SK-N-SH (cell line): ENCODE measurements around the gene MAP7. TPM values are rescaled to one million over a fixed set of nuclear protein-coding genes. Genes with fewer than 3 reads are reported as not detected.

Source experiments
- CTCF ChIA-PET: fragments of 300-600, 350-600 bp; formaldehyde crosslinking; extraction: SDS; loops from one replicate; lab custom pipeline; 2021; lab: Yijun Ruan, JAX
- POLR2A ChIA-PET: fragments of 350-600 bp; sonication (Branson Sonifier 250); formaldehyde crosslinking; extraction: SDS; loops from one replicate; lab custom pipeline; 2020; ENCODE audit warnings: antibody characterized with exemption, inconsistent platforms; lab: Yijun Ruan, JAX
- DNase-seq: peaks from one replicate; pipeline ENCODE4 v3.0.0; 2012
- H2AFZ ChIP-seq: fragments of 200-600 bp; sonication (generic); 2 replicates; pipeline ENCODE4 v1.8.1; 2016; ENCODE audit warnings: antibody characterized with exemption, mild to moderate bottlenecking, low read depth
- H3F3A ChIP-seq: fragments of 200-600 bp; sonication (generic); replicated peaks from 2 replicates; pipeline ENCODE3; 2016; ENCODE audit warnings: antibody characterized with exemption, mild to moderate bottlenecking; ENCODE audit not compliant: insufficient read depth
- H3K27ac ChIP-seq, 2 experiments: fragments of 200-500 bp in 1 of 2; fragments of 200-600 bp in 1 of 2; sonication (Bioruptor generic) in 1 of 2; sonication (generic), shearing (Covaris generic) in 1 of 2; 2 replicates each; pipeline versions ENCODE4 v1.5.1 to v1.6.1; 2014 to 2016; ENCODE audit warnings: low read depth in 2 of 2, inconsistent platforms in 1 of 2, low read length in 1 of 2, mild to moderate bottlenecking in 1 of 2, mixed read lengths in 1 of 2
- H3K27me3 ChIP-seq: fragments of 200-600 bp; sonication (generic), shearing (Covaris generic); 2 replicates; pipeline ENCODE4 v1.6.1; 2016; ENCODE audit warnings: mixed run types; ENCODE audit not compliant: insufficient read depth
- H3K36me3 ChIP-seq, 2 experiments: fragments of 200-500 bp in 1 of 2; fragments of 200-600 bp in 1 of 2; sonication (Bioruptor generic) in 1 of 2; sonication (generic) in 1 of 2; replicated peaks in 1 of 2; 2 replicates each; pipeline versions ENCODE3 to v1.5.1; 2014 to 2016; ENCODE audit warnings: low read length in 1 of 2, mild to moderate bottlenecking in 1 of 2; ENCODE audit not compliant: insufficient read depth in 2 of 2, control insufficient read depth in 1 of 2
- H3K4me1 ChIP-seq, 2 experiments: fragments of 200-500 bp in 1 of 2; fragments of 200-600 bp in 1 of 2; sonication (Bioruptor generic) in 1 of 2; sonication (generic), shearing (Covaris generic) in 1 of 2; 2 replicates each; pipeline versions ENCODE4 v1.5.1 to v1.6.1; 2014 to 2016; ENCODE audit warnings: low read depth in 1 of 2, low read length in 1 of 2, mixed run types in 1 of 2; ENCODE audit not compliant: insufficient read depth in 2 of 2, control insufficient read depth in 1 of 2
- H3K4me2 ChIP-seq: fragments of 200-600 bp; sonication (generic), shearing (Covaris generic); 2 replicates; pipeline ENCODE4 v1.6.1; 2017; ENCODE audit warnings: mixed run types
- H3K4me3 ChIP-seq, 2 experiments: fragments of 200-500 bp in 1 of 2; fragments of 200-600 bp in 1 of 2; sonication (Bioruptor generic) in 1 of 2; sonication (generic), shearing (Covaris generic) in 1 of 2; 2 replicates each; pipeline versions ENCODE4 v1.5.1 to v1.8.1; 2014 to 2016; ENCODE audit warnings: low read depth in 2 of 2, inconsistent platforms in 1 of 2, low read length in 1 of 2, mild to moderate bottlenecking in 1 of 2, mixed read lengths in 1 of 2, moderate library complexity in 1 of 2
- H3K79me2 ChIP-seq: fragments of 200-600 bp; sonication (generic); 2 replicates; pipeline ENCODE4 v1.8.1; 2017; ENCODE audit warnings: mild to moderate bottlenecking; ENCODE audit not compliant: insufficient read depth
- H3K9ac ChIP-seq: fragments of 200-600 bp; sonication (generic); 2 replicates; pipeline ENCODE4 v1.6.1; 2017; ENCODE audit warnings: mixed run types
- H3K9me2 ChIP-seq: fragments of 200-600 bp; sonication (generic); 2 replicates; pipeline ENCODE4 v1.6.1; 2017; ENCODE audit warnings: mixed run types
- H3K9me3 ChIP-seq: fragments of 200-600 bp; sonication (generic); 2 replicates; pipeline ENCODE4 v1.6.1; 2017; ENCODE audit warnings: mixed run types, mild to moderate bottlenecking, moderate library complexity
- H4K20me1 ChIP-seq: fragments of 200-600 bp; sonication (generic); 2 replicates; pipeline ENCODE4 v1.6.1; 2017; ENCODE audit warnings: mild to moderate bottlenecking, mixed run types; ENCODE audit not compliant: insufficient read depth
- EP300 ChIP-seq, 2 experiments: IDR thresholded peaks; 2 replicates each; pipeline versions ENCODE4 v1.4.0 to v1.6.1; 2012; ENCODE audit warnings: borderline replicate concordance in 1 of 2, low read depth in 1 of 2, low read length in 1 of 2
- FOXJ3 ChIP-seq: sonication (generic); formaldehyde crosslinking; IDR thresholded peaks from 2 replicates; pipeline ENCODE4 v1.5.1; 2020; ENCODE audit warnings: mild to moderate bottlenecking, missing genetic modification reagents
- FOXM1 ChIP-seq: IDR thresholded peaks from 2 replicates; pipeline ENCODE4 v1.4.0; 2012; ENCODE audit warnings: low read depth, mild to moderate bottlenecking
- GABPA ChIP-seq: IDR thresholded peaks from 2 replicates; pipeline ENCODE4 v1.4.0; 2012; ENCODE audit warnings: low read depth, mild to moderate bottlenecking
- GATA2 ChIP-seq: sonication (generic); formaldehyde crosslinking; IDR thresholded peaks from 2 replicates; pipeline ENCODE4 v1.5.0; 2020; ENCODE audit warnings: mild to moderate bottlenecking, missing genetic modification reagents
- JUND ChIP-seq: IDR thresholded peaks from 2 replicates; pipeline ENCODE4 v1.4.0; 2012
- MXI1 ChIP-seq: IDR thresholded peaks from 2 replicates; pipeline ENCODE4 v1.6.1; 2012; ENCODE audit warnings: mild to moderate bottlenecking, low read depth, low read length, improper control_type of control experiment
- NFIC ChIP-seq: IDR thresholded peaks from 2 replicates; pipeline ENCODE4 v1.4.0; 2012; ENCODE audit warnings: borderline replicate concordance
- RXRA ChIP-seq: IDR thresholded peaks from 2 replicates; pipeline ENCODE4 v1.4.0; 2012; ENCODE audit warnings: low read depth, mild to moderate bottlenecking, borderline replicate concordance
- SIN3A ChIP-seq: IDR thresholded peaks from 2 replicates; pipeline ENCODE4 v1.6.1; 2012; ENCODE audit warnings: low read depth, mild to moderate bottlenecking, low read length, moderate library complexity, borderline replicate concordance
- SMC3 ChIP-seq: IDR thresholded peaks from 2 replicates; pipeline ENCODE4 v1.6.1; 2012; ENCODE audit warnings: low read depth, low read length, improper control_type of control experiment
- TAF1 ChIP-seq: IDR thresholded peaks from 2 replicates; pipeline ENCODE4 v1.6.1; 2012; ENCODE audit warnings: low read depth, mild to moderate bottlenecking, low read length, moderate library complexity, borderline replicate concordance
- TCF12 ChIP-seq: IDR thresholded peaks from 2 replicates; pipeline ENCODE4 v1.4.0; 2012
- TEAD4 ChIP-seq: IDR thresholded peaks from 2 replicates; pipeline ENCODE4 v1.4.0; 2012; ENCODE audit warnings: mild to moderate bottlenecking, borderline replicate concordance; ENCODE audit not compliant: insufficient read depth
- YY1 ChIP-seq: IDR thresholded peaks from 2 replicates; pipeline ENCODE4 v1.4.0; 2012; ENCODE audit warnings: low read depth, mild to moderate bottlenecking
- WGBS: methylation state at CpG from one replicate; pipeline ENCODE4 v1.1.6; 2017; ENCODE audit warnings: low lambda C conversion rate; 5-methylcytosine and 5-hydroxymethylcytosine counted together
- polyA plus RNA-seq, 3 experiments: library from polyadenylated mRNA; depleted of rRNA; stranded (reverse); fragments of >200 nt; gene quantifications; 2 replicates each; pipeline ENCODE4 v1.2.3, GENCODE V29; 2012
- TF ChIP-seq, protein P1 (sequence below): fragments of 150-350 bp; IDR thresholded peaks from 2 replicates; pipeline ENCODE4 v1.6.1; 2016; ENCODE audit warnings: mild to moderate bottlenecking, low read depth, low read length
- TF ChIP-seq, protein P2 (sequence below): fragments of 150-350 bp; IDR thresholded peaks from 2 replicates; pipeline ENCODE4 v1.6.1; 2017; ENCODE audit warnings: antibody characterized with exemption, low read length, low read depth, borderline replicate concordance
- TF ChIP-seq, protein P3 (sequence below): IDR thresholded peaks from 2 replicates; pipeline ENCODE4 v1.6.1; 2012; ENCODE audit warnings: mild to moderate bottlenecking, low read depth, low read length, moderate library complexity
- TF ChIP-seq, protein P4 (sequence below): IDR thresholded peaks from 2 replicates; pipeline ENCODE4 v1.4.0; 2012; ENCODE audit warnings: low read depth, borderline replicate concordance

The MAP7 gene
- polyA plus RNA-seq, 1 of the 3 experiments (the other 2 are of a cell fraction) = 0.76 TPM

DNA sequence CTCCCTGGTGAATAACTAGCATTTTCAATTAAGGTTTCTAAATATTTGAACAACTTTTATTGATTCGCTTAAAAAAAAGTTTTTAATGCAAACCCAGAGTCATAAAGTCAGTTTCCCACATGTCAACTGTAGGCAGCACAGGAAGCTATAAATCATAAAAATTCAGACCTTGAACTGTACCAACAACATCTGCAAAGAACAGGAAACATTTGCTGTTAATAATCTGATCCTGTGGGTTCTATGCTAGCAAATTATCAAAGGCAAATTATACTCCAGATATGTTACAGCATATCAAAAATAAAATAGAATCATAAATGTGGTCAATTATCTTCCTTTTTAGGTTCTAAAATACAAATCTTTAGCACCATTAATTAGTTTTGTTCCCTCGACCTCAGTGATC is 16.6 kb upstream of the MAP7 start:
- Histone ChIP-seq H3K9me3 (no peaks in the 10 kb centered on the region), H4K20me1 (no peaks in the 10 kb centered on the region), H3K36me3 (peaks cover 0 to 4% of the 10 kb centered on the region in 2 experiments), H3K4me3 (no peak overlapping the region), H3K79me2 (no peaks in the 10 kb centered on the region), H3K27me3 (no peaks in the 10 kb centered on the region), H2AFZ (no peak overlapping the region), H3K27ac (no peak overlapping the region), H3F3A (peaks cover 3% of the 10 kb centered on the region), H3K4me2 (no peak overlapping the region), H3K9ac (no peak overlapping the region), H3K4me1 (peaks cover 0 to 6% of the 10 kb centered on the region in 2 experiments; a peak in 2 of 4 replicates), H3K9me2 (no peaks in the 10 kb centered on the region)
- ChIA-PET CTCF (interaction anchor here (1.0 to 2.8 kb wide), 5 partner anchors 10 to 225 kb away, joined by 3 to 10 read pairs (median 6); partner anchors contain the start of genes MAP3K5 and MAP7), POLR2A (no interaction called here)
- DNase-seq = no peak
- WGBS = 57% methylated on average over 2 of the region's 2 CpGs
- TF ChIP-seq JUND (no peak), TAF1 (no peak), SMC3 (no peak), FOXM1 (no peak), GATA2 (CRISPR knock-in tag) (no peak)
- TF ChIP-seq, protein P1, sequence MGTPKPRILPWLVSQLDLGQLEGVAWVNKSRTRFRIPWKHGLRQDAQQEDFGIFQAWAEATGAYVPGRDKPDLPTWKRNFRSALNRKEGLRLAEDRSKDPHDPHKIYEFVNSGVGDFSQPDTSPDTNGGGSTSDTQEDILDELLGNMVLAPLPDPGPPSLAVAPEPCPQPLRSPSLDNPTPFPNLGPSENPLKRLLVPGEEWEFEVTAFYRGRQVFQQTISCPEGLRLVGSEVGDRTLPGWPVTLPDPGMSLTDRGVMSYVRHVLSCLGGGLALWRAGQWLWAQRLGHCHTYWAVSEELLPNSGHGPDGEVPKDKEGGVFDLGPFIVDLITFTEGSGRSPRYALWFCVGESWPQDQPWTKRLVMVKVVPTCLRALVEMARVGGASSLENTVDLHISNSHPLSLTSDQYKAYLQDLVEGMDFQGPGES = no peak
- TF ChIP-seq, protein P2, sequence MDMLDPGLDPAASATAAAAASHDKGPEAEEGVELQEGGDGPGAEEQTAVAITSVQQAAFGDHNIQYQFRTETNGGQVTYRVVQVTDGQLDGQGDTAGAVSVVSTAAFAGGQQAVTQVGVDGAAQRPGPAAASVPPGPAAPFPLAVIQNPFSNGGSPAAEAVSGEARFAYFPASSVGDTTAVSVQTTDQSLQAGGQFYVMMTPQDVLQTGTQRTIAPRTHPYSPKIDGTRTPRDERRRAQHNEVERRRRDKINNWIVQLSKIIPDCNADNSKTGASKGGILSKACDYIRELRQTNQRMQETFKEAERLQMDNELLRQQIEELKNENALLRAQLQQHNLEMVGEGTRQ = no peak
- TF ChIP-seq, protein P3, sequence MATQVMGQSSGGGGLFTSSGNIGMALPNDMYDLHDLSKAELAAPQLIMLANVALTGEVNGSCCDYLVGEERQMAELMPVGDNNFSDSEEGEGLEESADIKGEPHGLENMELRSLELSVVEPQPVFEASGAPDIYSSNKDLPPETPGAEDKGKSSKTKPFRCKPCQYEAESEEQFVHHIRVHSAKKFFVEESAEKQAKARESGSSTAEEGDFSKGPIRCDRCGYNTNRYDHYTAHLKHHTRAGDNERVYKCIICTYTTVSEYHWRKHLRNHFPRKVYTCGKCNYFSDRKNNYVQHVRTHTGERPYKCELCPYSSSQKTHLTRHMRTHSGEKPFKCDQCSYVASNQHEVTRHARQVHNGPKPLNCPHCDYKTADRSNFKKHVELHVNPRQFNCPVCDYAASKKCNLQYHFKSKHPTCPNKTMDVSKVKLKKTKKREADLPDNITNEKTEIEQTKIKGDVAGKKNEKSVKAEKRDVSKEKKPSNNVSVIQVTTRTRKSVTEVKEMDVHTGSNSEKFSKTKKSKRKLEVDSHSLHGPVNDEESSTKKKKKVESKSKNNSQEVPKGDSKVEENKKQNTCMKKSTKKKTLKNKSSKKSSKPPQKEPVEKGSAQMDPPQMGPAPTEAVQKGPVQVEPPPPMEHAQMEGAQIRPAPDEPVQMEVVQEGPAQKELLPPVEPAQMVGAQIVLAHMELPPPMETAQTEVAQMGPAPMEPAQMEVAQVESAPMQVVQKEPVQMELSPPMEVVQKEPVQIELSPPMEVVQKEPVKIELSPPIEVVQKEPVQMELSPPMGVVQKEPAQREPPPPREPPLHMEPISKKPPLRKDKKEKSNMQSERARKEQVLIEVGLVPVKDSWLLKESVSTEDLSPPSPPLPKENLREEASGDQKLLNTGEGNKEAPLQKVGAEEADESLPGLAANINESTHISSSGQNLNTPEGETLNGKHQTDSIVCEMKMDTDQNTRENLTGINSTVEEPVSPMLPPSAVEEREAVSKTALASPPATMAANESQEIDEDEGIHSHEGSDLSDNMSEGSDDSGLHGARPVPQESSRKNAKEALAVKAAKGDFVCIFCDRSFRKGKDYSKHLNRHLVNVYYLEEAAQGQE = no peak

- Histone ChIP-seq H3K9me3 (no peaks in the 10 kb centered on the region), H3F3A (peaks cover 3% of the 10 kb centered on the region), H3K36me3 (no peaks in the 10 kb centered on the region), H3K27ac (no peak overlapping the region), H3K4me1 (peaks cover 0 to 6% of the 10 kb centered on the region in 2 experiments; a peak in 2 of 4 replicates), H3K27me3 (no peaks in the 10 kb centered on the region), H3K4me3 (no peak overlapping the region), H3K9ac (no peak overlapping the region), H2AFZ (no peak overlapping the region), H4K20me1 (no peaks in the 10 kb centered on the region), H3K4me2 (no peak overlapping the region), H3K79me2 (no peaks in the 10 kb centered on the region), H3K9me2 (no peaks in the 10 kb centered on the region)
- WGBS = 96% methylated on average over 6 of the region's 6 CpGs
- no peak for DNase-seq
- ChIA-PET CTCF (interaction anchor here (1.6 to 2.8 kb wide), 5 partner anchors 9 to 226 kb away, joined by 3 to 10 read pairs (median 7); partner anchors contain the start of genes MAP3K5 and MAP7), POLR2A (no interaction called here)
- TF ChIP-seq EP300 (IDR thresholded peaks at IDR 0.05; ENCODE audit: borderline replicate concordance in 1 of 2, low read depth in 1 of 2, low read length in 1 of 2) = no peak
- TF ChIP-seq TEAD4 = no peak
- TF ChIP-seq, protein P4, sequence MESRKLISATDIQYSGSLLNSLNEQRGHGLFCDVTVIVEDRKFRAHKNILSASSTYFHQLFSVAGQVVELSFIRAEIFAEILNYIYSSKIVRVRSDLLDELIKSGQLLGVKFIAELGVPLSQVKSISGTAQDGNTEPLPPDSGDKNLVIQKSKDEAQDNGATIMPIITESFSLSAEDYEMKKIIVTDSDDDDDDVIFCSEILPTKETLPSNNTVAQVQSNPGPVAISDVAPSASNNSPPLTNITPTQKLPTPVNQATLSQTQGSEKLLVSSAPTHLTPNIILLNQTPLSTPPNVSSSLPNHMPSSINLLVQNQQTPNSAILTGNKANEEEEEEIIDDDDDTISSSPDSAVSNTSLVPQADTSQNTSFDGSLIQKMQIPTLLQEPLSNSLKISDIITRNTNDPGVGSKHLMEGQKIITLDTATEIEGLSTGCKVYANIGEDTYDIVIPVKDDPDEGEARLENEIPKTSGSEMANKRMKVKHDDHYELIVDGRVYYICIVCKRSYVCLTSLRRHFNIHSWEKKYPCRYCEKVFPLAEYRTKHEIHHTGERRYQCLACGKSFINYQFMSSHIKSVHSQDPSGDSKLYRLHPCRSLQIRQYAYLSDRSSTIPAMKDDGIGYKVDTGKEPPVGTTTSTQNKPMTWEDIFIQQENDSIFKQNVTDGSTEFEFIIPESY = no peak
- TF ChIP-seq SIN3A = no peak
- TF ChIP-seq MXI1 = no peak
- no peak for TF ChIP-seq FOXJ3 (CRISPR knock-in tag)
- no peak for TF ChIP-seq RXRA
- no peak for TF ChIP-seq TCF12
- TF ChIP-seq YY1 = no peak
- TF ChIP-seq GABPA = no peak
- no peak for TF ChIP-seq GATA2 (CRISPR knock-in tag)
- no peak for TF ChIP-seq NFIC
These were observed 15.8 kb upstream of the MAP7 start for GRCh38 chr6:136566007-136566487.
